ENCODE data around the gene EML6. TPM values are rescaled to one million over a fixed set of nuclear protein-coding genes. Genes with fewer than 3 reads are reported as not detected.
A peak's percentile ranks its signal among the peaks of the same experiment; 100 is the strongest.

The EML6 gene
- total and polyA plus RNA-seq, 3 donors from 2014 or later, result 7.6 to 17.3 (median 12.1) TPM

DNA sequence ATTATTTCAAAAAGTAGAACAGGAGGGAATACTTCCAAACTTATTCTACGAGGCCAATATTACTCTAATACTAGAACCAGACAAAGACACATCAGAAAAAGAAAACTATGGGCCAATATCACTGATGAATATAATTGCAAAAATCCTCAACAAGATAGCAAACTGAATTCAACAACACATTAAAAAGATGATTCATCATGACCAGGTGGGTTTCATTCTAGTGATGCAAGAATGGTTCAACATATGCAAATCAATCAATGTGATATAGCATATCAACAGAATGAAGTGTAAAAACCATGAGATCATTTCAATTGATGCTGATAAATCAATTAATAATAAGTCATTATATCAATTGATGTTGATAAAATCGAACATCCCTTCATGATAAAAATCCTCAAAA, 22.4 kb upstream of the EML6 start:
- 82 to 92% methylated on average over 2 of the region's 2 CpGs for WGBS, 2 donors
- no peak overlapping the region for H3K4me3 ChIP-seq
- no peaks in the 10 kb centered on the region for H3K36me3 ChIP-seq (ENCODE audit: low read depth, missing control alignments)
- H3K4me1 ChIP-seq, result no peaks in the 10 kb centered on the region
- H3K27ac ChIP-seq, result no peak overlapping the region
- H3K27me3 ChIP-seq, result no peaks in the 10 kb centered on the region
- TF ChIP-seq POLR2A (IDR thresholded peaks at IDR 0.05), result no peak
- TF ChIP-seq, protein P1, sequence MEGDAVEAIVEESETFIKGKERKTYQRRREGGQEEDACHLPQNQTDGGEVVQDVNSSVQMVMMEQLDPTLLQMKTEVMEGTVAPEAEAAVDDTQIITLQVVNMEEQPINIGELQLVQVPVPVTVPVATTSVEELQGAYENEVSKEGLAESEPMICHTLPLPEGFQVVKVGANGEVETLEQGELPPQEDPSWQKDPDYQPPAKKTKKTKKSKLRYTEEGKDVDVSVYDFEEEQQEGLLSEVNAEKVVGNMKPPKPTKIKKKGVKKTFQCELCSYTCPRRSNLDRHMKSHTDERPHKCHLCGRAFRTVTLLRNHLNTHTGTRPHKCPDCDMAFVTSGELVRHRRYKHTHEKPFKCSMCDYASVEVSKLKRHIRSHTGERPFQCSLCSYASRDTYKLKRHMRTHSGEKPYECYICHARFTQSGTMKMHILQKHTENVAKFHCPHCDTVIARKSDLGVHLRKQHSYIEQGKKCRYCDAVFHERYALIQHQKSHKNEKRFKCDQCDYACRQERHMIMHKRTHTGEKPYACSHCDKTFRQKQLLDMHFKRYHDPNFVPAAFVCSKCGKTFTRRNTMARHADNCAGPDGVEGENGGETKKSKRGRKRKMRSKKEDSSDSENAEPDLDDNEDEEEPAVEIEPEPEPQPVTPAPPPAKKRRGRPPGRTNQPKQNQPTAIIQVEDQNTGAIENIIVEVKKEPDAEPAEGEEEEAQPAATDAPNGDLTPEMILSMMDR (IDR thresholded peaks at IDR 0.05), result no peak
- intact Hi-C loops (cut with DNase I; ENCODE audit: low total_unique reads), result loop anchor here (5.0 kb wide), 1 partner anchor 489 kb away; no protein-coding TSS in a partner anchor
- no peak for DNase-seq
- H3K9me3 ChIP-seq, result no peaks in the 10 kb centered on the region

DNA sequence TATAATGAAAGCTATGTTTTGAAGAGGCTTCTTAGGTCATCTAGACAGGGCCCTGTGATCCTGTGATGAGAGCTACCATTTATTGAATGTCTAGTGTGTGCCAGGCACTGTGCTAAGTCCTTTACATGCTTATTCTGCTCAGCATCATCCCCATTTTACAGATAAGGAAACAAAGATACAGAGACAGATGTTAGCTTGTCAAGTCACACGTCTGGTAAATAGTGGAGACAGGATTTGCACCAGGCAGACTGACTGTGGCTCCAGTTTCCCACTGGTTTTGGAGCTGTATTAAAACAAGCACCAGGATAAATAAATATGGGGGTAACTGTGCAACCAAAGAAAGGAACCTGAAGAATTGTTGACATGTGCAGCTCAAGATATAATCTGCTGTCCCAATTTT, 19.2 kb upstream of the EML6 start:
- intact Hi-C loops (cut with DNase I; ENCODE audit: low total_unique reads), result loop anchor here (5.0 kb wide), 1 partner anchor 492 kb away; no protein-coding TSS in a partner anchor
- 86 to 89% methylated on average over 1 of the region's 1 CpG for WGBS, 2 donors
- Histone ChIP-seq H3K9me3 (no peaks in the 10 kb centered on the region), H3K36me3 (ENCODE audit: low read depth, missing control alignments) (no peaks in the 10 kb centered on the region), H3K4me1 (no peaks in the 10 kb centered on the region), H3K27ac (no peak overlapping the region), H3K4me3 (no peak overlapping the region), H3K27me3 (no peaks in the 10 kb centered on the region)
- DNase-seq, result no peak
- TF ChIP-seq, protein P1 (IDR thresholded peaks at IDR 0.05), result no peak
- no peak for TF ChIP-seq POLR2A (IDR thresholded peaks at IDR 0.05)

DNA sequence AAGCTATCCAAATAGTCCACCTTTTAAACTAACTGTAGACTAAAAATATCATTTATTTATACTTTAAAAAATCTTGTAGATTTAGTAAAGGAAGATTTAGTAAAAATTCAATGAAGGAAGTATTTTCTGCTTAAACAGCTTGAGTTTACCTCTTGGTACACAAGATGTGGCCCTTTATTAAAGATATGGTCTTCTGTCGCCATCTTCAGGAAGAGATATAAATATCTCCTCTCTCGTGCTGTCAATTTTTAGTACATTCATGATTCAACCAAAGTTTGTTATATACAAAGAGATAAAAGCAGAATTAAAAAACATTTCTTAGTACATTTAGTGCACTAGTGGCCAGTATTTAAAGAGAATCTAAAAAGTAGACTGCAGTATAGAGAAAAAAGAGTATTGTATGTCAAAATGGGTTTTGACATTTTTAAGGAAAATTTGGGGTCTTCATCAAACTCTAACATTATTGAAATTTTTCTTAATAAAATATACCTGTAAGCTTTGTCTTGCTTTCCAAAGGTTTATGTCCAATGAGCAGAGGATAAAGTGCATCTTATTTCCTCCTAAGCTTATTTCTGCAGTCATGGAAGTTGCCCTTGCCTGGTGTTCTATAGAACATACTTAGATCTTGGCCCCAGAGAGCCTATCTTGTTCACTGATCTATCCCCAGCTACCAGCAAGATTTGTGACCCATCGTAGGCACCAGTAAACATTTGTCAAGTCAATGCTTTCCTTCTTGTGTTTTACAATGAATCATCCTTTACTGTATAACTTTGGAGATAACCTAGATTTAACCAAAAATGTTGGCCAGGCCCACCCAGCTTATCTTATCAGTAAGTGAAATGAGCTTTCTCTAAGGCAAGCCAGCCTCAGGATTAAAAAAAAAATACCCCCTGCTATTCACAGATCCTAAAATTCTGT, 18.5 kb upstream of the EML6 start:
- Histone ChIP-seq H3K27ac (no peak overlapping the region), H3K27me3 (no peaks in the 10 kb centered on the region), H3K9me3 (no peaks in the 10 kb centered on the region), H3K36me3 (ENCODE audit: low read depth, missing control alignments) (no peaks in the 10 kb centered on the region), H3K4me1 (no peaks in the 10 kb centered on the region), H3K4me3 (no peak overlapping the region)
- 21 to 25% methylated on average over 3 of the region's 3 CpGs for WGBS, 2 donors
- no peak for TF ChIP-seq POLR2A (IDR thresholded peaks at IDR 0.05)
- TF ChIP-seq, protein P1 (IDR thresholded peaks at IDR 0.05), result peak; percentile 39 to 45 (median 45)
- intact Hi-C loops (cut with DNase I; ENCODE audit: low total_unique reads), result loop anchor here (5.0 kb wide), 1 partner anchor 493 kb away; no protein-coding TSS in a partner anchor
- no peak for DNase-seq

DNA sequence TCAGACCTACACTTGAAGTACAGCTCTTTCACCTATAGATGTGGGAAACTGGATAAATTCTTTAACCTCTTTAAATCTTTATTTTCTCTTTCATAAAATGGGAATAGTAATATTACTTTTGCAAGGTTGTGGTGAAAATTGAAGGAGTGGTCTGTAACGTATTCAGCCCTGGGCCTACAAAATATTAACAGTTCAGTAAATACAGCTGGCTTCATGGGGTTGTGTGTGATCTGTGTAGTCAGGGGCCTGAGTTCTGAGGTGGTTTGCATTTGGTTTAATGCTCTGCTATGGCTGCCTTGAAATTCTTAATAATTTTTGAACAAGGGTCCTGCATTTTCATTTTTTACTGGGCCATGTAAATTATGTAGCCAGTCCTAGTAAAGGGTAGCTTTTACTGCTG, 16.8 kb upstream of the EML6 start:
- TF ChIP-seq, protein P1 (IDR thresholded peaks at IDR 0.05), result no peak
- TF ChIP-seq POLR2A (IDR thresholded peaks at IDR 0.05), result no peak
- DNase-seq, result no peak
- no peaks in the 10 kb centered on the region for H3K36me3 ChIP-seq (ENCODE audit: low read depth, missing control alignments)
- no peak overlapping the region for H3K4me3 ChIP-seq
- H3K9me3 ChIP-seq, result no peaks in the 10 kb centered on the region
- H3K27me3 ChIP-seq, result no peaks in the 10 kb centered on the region
- 89 to 96% methylated on average over 1 of the region's 1 CpG for WGBS, 2 donors
- no peak overlapping the region for H3K27ac ChIP-seq
- no peaks in the 10 kb centered on the region for H3K4me1 ChIP-seq
- intact Hi-C loops (cut with DNase I; ENCODE audit: low total_unique reads), result no loop called here
